Measurements from ENCODE around the gene HNRNPDL. TPM values are rescaled to one million over a fixed set of nuclear protein-coding genes. Genes with fewer than 3 reads are reported as not detected.

Gene HNRNPDL
- total RNA-seq, 1 donor from 2014 or later, result 582 TPM

- H3K36me3 Mint-ChIP-seq (ENCODE audit: low read depth), result peaks cover 6% of the 10 kb centered on the region
- no peak overlapping the region for H3K27ac Mint-ChIP-seq (ENCODE audit: unreplicated experiment)
- H3K4me3 Mint-ChIP-seq, result no peak overlapping the region
- H3K27me3 Mint-ChIP-seq (ENCODE audit: low read depth), result no peaks in the 10 kb centered on the region
- peaks cover 6% of the 10 kb centered on the region for H3K4me1 Mint-ChIP-seq
- no peak for DNase-seq (ENCODE audit: low read depth, low spot score)
- no peaks in the 10 kb centered on the region for H3K9me3 Mint-ChIP-seq
- TF ChIP-seq, protein P1, sequence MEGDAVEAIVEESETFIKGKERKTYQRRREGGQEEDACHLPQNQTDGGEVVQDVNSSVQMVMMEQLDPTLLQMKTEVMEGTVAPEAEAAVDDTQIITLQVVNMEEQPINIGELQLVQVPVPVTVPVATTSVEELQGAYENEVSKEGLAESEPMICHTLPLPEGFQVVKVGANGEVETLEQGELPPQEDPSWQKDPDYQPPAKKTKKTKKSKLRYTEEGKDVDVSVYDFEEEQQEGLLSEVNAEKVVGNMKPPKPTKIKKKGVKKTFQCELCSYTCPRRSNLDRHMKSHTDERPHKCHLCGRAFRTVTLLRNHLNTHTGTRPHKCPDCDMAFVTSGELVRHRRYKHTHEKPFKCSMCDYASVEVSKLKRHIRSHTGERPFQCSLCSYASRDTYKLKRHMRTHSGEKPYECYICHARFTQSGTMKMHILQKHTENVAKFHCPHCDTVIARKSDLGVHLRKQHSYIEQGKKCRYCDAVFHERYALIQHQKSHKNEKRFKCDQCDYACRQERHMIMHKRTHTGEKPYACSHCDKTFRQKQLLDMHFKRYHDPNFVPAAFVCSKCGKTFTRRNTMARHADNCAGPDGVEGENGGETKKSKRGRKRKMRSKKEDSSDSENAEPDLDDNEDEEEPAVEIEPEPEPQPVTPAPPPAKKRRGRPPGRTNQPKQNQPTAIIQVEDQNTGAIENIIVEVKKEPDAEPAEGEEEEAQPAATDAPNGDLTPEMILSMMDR (conservative IDR thresholded peaks at IDR 0.05), result no peak
Observed at GRCh38 chr4:82458729-82459128, 28.5 kb upstream of the HNRNPDL start.

DNA sequence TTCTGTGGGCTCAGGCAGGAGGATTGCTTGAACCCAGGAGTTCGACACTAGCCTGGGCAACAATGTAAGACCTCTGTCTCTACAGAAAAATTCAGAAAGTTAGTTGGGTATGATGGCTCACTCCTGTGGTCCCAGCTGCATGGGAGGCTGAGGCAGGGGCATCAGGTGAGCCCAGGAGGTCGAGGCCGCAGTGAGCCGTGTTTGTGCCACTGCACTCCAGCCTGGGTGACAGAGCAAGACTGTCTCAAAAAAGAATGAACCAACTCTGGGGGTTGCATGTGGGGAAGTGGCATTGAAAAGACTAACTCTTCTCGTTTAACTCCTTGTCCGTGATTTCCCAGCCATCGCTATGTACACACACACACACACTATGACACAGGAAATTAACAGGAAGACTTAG is 27.0 kb upstream of the HNRNPDL start:
- DNase-seq (ENCODE audit: low read depth, low spot score), result no peak
- TF ChIP-seq, protein P1 (conservative IDR thresholded peaks at IDR 0.05), result no peak
- no peaks in the 10 kb centered on the region for H3K27me3 Mint-ChIP-seq (ENCODE audit: low read depth)
- H3K27ac Mint-ChIP-seq (ENCODE audit: unreplicated experiment), result no peak overlapping the region
- no peak overlapping the region for H3K4me3 Mint-ChIP-seq
- peaks cover under 1% of the 10 kb centered on the region for H3K4me1 Mint-ChIP-seq
- H3K9me3 Mint-ChIP-seq, result no peaks in the 10 kb centered on the region
- H3K36me3 Mint-ChIP-seq (ENCODE audit: low read depth), result peaks cover 3% of the 10 kb centered on the region

DNA sequence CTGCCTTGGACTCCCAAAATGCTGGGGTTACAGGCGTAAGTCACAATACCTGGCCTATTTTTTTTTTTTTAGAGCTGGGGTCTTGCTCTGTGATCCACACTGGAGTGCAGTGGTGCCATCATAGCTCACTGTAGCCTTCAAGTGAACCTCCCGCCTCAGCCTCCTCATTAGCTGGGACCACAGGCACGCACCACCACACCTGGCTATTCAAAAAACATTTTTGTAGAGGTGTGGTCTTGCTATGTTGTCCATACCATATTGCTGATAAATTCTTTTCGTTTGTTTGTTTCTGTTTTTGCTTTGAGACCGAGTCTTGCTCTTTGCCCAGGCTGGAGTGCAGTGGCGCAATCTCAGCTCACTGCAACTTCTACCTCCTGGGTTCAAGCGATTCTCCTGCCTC is 21.8 kb upstream of the HNRNPDL start:
- no peaks in the 10 kb centered on the region for H3K9me3 Mint-ChIP-seq
- no peak overlapping the region for H3K4me3 Mint-ChIP-seq
- peaks cover 22% of the 10 kb centered on the region for H3K36me3 Mint-ChIP-seq (ENCODE audit: low read depth)
- no peaks in the 10 kb centered on the region for H3K27me3 Mint-ChIP-seq (ENCODE audit: low read depth)
- H3K4me1 Mint-ChIP-seq, result peaks cover 3% of the 10 kb centered on the region
- TF ChIP-seq, protein P1 (conservative IDR thresholded peaks at IDR 0.05), result no peak
- no peak for DNase-seq (ENCODE audit: low read depth, low spot score)
- H3K27ac Mint-ChIP-seq (ENCODE audit: unreplicated experiment), result no peak overlapping the region

- TF ChIP-seq, protein P1 (conservative IDR thresholded peaks at IDR 0.05), result no peak
- no peak for DNase-seq (ENCODE audit: low read depth, low spot score)
- Mint-ChIP-seq H3K36me3 (ENCODE audit: low read depth) (peaks cover 22% of the 10 kb centered on the region), H3K9me3 (no peaks in the 10 kb centered on the region), H3K27ac (ENCODE audit: unreplicated experiment) (no peak overlapping the region), H3K27me3 (ENCODE audit: low read depth) (no peaks in the 10 kb centered on the region), H3K4me1 (peaks cover 3% of the 10 kb centered on the region), H3K4me3 (no peak overlapping the region)
Observed at GRCh38 chr4:82450966-82451755, 20.9 kb upstream of the HNRNPDL start.

DNA sequence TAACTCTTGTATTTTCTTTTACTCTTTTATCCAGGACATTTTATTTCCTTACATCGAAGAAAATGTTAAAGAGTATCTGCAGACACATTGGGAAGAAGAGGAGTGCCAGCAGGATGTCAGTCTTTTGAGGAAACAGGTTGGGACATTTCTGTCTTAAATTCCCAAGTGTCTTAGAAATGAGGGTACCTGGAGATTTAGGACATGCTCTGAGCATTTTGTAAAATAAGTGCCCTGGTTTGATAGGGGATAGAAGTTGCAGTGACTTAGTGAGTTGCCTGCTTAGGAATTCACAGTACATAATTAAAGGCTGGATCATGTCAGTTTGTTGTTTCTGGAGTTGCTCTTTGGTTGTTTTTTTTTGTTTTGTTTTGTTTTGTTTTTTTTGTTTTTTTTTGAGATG is 17.6 kb upstream of the HNRNPDL start:
- Mint-ChIP-seq H3K4me1 (peaks cover 3% of the 10 kb centered on the region), H3K27ac (ENCODE audit: unreplicated experiment) (no peak overlapping the region), H3K36me3 (ENCODE audit: low read depth) (peaks cover 19% of the 10 kb centered on the region), H3K4me3 (no peak overlapping the region), H3K9me3 (no peaks in the 10 kb centered on the region), H3K27me3 (ENCODE audit: low read depth) (no peaks in the 10 kb centered on the region)
- TF ChIP-seq, protein P1 (conservative IDR thresholded peaks at IDR 0.05), result no peak
- no peak for DNase-seq (ENCODE audit: low read depth, low spot score)

All from neural crest cell (in vitro differentiated cells).